Glomerular visceral epithelial cell (primary cell): Measurements from ENCODE around the gene BBS9.

Source experiments
- DNase-seq: peaks from one replicate; pipeline ENCODE4 v3.0.0-alpha.2; 2016; ENCODE audit errors: extremely low spot score

Gene BBS9

GRCh38 chr7:33646891-33647391 is 517.6 kb downstream of the BBS9 start:
- no peak for DNase-seq

- no peak for DNase-seq
Measured at GRCh38 chr7:33649476-33650441, 520.4 kb downstream of the BBS9 start.

GRCh38 chr7:33650828-33651227 is 521.5 kb downstream of the BBS9 start:
- no peak for DNase-seq

GRCh38 chr7:33651998-33652515 is 522.7 kb downstream of the BBS9 start:
- no peak for DNase-seq

GRCh38 chr7:33654676-33655075 is 525.3 kb downstream of the BBS9 start:
- DNase-seq = no peak
